ENCODE data around the gene RGL1. TPM values are rescaled to one million over a fixed set of nuclear protein-coding genes. Genes with fewer than 3 reads are reported as not detected.

Gene RGL1
- total and polyA plus RNA-seq, 2 donors (not counting 1 experiment from before 2014, with no cell fraction given), result 16.2 to 21.4 TPM

DNA sequence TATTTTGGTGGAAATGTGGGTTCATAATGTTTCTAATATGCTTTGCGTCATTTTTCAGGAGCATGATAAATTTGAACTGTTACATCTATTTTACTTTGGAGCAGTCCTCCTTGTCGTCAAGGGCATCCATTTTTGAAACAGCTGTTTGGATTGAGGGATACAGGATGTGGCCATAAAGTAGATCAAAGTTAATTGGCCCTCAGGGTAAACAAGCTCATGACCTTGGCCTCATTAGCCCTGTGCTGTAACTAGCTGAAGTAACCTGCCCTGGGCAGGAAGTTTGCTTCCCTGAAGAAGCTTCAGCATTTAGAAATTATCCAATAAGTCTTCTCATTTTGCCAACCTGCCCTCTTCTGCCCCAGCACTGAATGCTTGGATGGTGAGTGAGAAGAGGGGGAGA lies 24.8 kb upstream of the RGL1 start:
- TF ChIP-seq, protein P1, sequence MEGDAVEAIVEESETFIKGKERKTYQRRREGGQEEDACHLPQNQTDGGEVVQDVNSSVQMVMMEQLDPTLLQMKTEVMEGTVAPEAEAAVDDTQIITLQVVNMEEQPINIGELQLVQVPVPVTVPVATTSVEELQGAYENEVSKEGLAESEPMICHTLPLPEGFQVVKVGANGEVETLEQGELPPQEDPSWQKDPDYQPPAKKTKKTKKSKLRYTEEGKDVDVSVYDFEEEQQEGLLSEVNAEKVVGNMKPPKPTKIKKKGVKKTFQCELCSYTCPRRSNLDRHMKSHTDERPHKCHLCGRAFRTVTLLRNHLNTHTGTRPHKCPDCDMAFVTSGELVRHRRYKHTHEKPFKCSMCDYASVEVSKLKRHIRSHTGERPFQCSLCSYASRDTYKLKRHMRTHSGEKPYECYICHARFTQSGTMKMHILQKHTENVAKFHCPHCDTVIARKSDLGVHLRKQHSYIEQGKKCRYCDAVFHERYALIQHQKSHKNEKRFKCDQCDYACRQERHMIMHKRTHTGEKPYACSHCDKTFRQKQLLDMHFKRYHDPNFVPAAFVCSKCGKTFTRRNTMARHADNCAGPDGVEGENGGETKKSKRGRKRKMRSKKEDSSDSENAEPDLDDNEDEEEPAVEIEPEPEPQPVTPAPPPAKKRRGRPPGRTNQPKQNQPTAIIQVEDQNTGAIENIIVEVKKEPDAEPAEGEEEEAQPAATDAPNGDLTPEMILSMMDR (conservative IDR thresholded peaks at IDR 0.05 in 1 of 2, IDR thresholded peaks at IDR 0.05 in 1 of 2; ENCODE audit: low read depth in 1 of 2, low read length in 2 of 2), result no peak
- TF ChIP-seq EZH2 (IDR thresholded peaks at IDR 0.05; ENCODE audit: low read length, missing control alignments), result no peak
- Histone ChIP-seq H3K79me2 (ENCODE audit: control insufficient read depth, insufficient read depth, low read length) (no peaks in the 10 kb centered on the region), H3K4me2 (ENCODE audit: extremely low read depth, insufficient read depth, low read length) (no peak overlapping the region), H3K36me3 (ENCODE audit: control insufficient read depth, insufficient read depth, low read length) (no peaks in the 10 kb centered on the region), H3K27ac (ENCODE audit: insufficient read depth, low read length) (no peak overlapping the region), H4K20me1 (ENCODE audit: control insufficient read depth, extremely low read depth, insufficient read depth, low read length) (no peaks in the 10 kb centered on the region), H3K4me3 (replicated peaks in 1 of 4; ENCODE audit: control extremely low read depth in 1 of 4, insufficient read depth in 1 of 4, low read depth in 3 of 4, low read length in 4 of 4) (no peak overlapping the region), H3K9ac (ENCODE audit: insufficient read depth, low read length) (no peak overlapping the region), H3K9me3 (ENCODE audit: control insufficient read depth, insufficient read depth, low read depth, low read length) (no peaks in the 10 kb centered on the region), H3K27me3 (ENCODE audit: control insufficient read depth, insufficient read depth, low read length) (no peaks in the 10 kb centered on the region), H2AFZ (ENCODE audit: low read length) (no peak overlapping the region), H3K4me1 (ENCODE audit: control insufficient read depth, extremely low read depth, insufficient read depth, low read length) (peaks cover 5% of the 10 kb centered on the region)
- DNase-seq (ENCODE audit: low read depth in 2 of 2), result no peak

DNA sequence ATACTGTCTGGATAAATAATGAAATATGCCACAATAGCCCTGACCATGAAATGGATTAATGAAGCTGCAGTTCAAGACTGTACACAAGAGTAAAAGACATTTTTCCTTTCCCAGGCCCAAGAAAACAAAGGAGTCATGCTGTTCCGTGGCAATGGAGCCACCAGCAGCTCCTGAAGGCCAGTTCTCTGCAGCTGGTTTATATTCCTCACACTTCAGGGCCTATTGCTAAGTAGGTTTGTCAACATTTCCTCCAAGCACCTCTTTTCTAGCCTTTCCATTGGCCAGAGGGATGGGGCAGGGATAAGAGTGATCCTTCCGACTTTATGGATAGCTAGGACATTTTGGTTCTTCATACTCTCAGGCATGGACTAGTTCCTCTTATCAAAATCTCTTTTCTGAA lies 24.2 kb upstream of the RGL1 start:
- Histone ChIP-seq H3K27ac (ENCODE audit: insufficient read depth, low read length) (no peak overlapping the region), H3K9ac (ENCODE audit: insufficient read depth, low read length) (no peak overlapping the region), H3K4me1 (ENCODE audit: control insufficient read depth, extremely low read depth, insufficient read depth, low read length) (peaks cover 5% of the 10 kb centered on the region), H3K79me2 (ENCODE audit: control insufficient read depth, insufficient read depth, low read length) (no peaks in the 10 kb centered on the region), H3K9me3 (ENCODE audit: control insufficient read depth, insufficient read depth, low read depth, low read length) (no peaks in the 10 kb centered on the region), H3K36me3 (ENCODE audit: control insufficient read depth, insufficient read depth, low read length) (no peaks in the 10 kb centered on the region), H3K4me3 (replicated peaks in 1 of 4; ENCODE audit: control extremely low read depth in 1 of 4, insufficient read depth in 1 of 4, low read depth in 3 of 4, low read length in 4 of 4) (no peak overlapping the region), H3K27me3 (ENCODE audit: control insufficient read depth, insufficient read depth, low read length) (no peaks in the 10 kb centered on the region), H4K20me1 (ENCODE audit: control insufficient read depth, extremely low read depth, insufficient read depth, low read length) (no peaks in the 10 kb centered on the region), H3K4me2 (ENCODE audit: extremely low read depth, insufficient read depth, low read length) (no peak overlapping the region), H2AFZ (ENCODE audit: low read length) (no peak overlapping the region)
- TF ChIP-seq, protein P1 (conservative IDR thresholded peaks at IDR 0.05 in 1 of 2, IDR thresholded peaks at IDR 0.05 in 1 of 2; ENCODE audit: low read depth in 1 of 2, low read length in 2 of 2), result no peak
- no peak for TF ChIP-seq EZH2 (IDR thresholded peaks at IDR 0.05; ENCODE audit: low read length, missing control alignments)
- peak in 1 of 2 donors; percentile 68 for DNase-seq (ENCODE audit: low read depth in 2 of 2)

DNA sequence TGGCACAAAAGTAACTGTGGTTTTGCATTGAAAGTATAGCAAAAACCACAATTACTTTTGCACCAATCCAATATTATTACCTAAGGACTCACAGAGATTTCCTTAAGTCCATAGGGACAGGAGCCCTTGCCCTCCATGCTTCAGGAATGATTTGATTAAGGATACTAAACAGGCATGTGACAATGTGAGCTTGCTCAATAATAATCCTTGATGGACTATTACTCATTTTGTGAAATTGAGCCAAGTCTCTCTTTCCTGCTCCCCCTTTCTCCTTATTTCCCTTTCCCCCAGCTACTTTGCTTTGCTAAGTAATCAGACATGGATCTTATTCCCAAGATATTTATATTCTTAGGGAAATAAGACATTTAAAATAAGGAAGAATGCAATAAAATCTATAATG lies 21.6 kb upstream of the RGL1 start:
- Histone ChIP-seq H3K4me1 (ENCODE audit: control insufficient read depth, extremely low read depth, insufficient read depth, low read length) (peaks cover 5% of the 10 kb centered on the region), H3K4me3 (replicated peaks in 1 of 4; ENCODE audit: control extremely low read depth in 1 of 4, insufficient read depth in 1 of 4, low read depth in 3 of 4, low read length in 4 of 4) (no peak overlapping the region), H3K36me3 (ENCODE audit: control insufficient read depth, insufficient read depth, low read length) (no peaks in the 10 kb centered on the region), H3K27ac (ENCODE audit: insufficient read depth, low read length) (no peak overlapping the region), H3K79me2 (ENCODE audit: control insufficient read depth, insufficient read depth, low read length) (no peaks in the 10 kb centered on the region), H3K9me3 (ENCODE audit: control insufficient read depth, insufficient read depth, low read depth, low read length) (no peaks in the 10 kb centered on the region), H4K20me1 (ENCODE audit: control insufficient read depth, extremely low read depth, insufficient read depth, low read length) (no peaks in the 10 kb centered on the region), H2AFZ (ENCODE audit: low read length) (no peak overlapping the region), H3K27me3 (ENCODE audit: control insufficient read depth, insufficient read depth, low read length) (no peaks in the 10 kb centered on the region), H3K4me2 (ENCODE audit: extremely low read depth, insufficient read depth, low read length) (no peak overlapping the region), H3K9ac (ENCODE audit: insufficient read depth, low read length) (no peak overlapping the region)
- DNase-seq (ENCODE audit: low read depth in 2 of 2), result peak in 1 of 2 donors; percentile 62
- TF ChIP-seq EZH2 (IDR thresholded peaks at IDR 0.05; ENCODE audit: low read length, missing control alignments), result no peak
- TF ChIP-seq, protein P1 (conservative IDR thresholded peaks at IDR 0.05 in 1 of 2, IDR thresholded peaks at IDR 0.05 in 1 of 2; ENCODE audit: low read depth in 1 of 2, low read length in 2 of 2), result no peak
